ENCODE data around the gene CLEC1A.
"Not testable (repeated sequence)": the region's sequence is repeated elsewhere in the genome, so short reads cannot be mapped to it uniquely, and the experiment has no call there.

CLEC1A gene

GRCh38 chr12:10031321-10031720 lies 67.5 kb downstream of the CLEC1A start:
- Mint-ChIP-seq H3K27ac (no peak overlapping the region), H3K27me3 (no peaks in the 10 kb centered on the region), H3K36me3 (no peaks in the 10 kb centered on the region), H3K4me3 (no peak overlapping the region), H3K4me1 (no peaks in the 10 kb centered on the region), H3K9me3 (no peaks in the 10 kb centered on the region)

- no peaks in the 10 kb centered on the region for H3K27me3 Mint-ChIP-seq
- no peak within 1 kb of the TSS for H3K4me3 Mint-ChIP-seq
- peak within 1 kb of the TSS; percentile 15 for H3K27ac Mint-ChIP-seq
Observed at GRCh38 chr12:10030446-10030845, 68.3 kb downstream of the CLEC1A start, which contains the start of gene CLEC9A. TSS of gene CLEC9A (plus strand) at chr12:10030682. CDS start at chr12:10052688, 22,006 bp downstream.

GRCh38 chr12:10027721-10028120 lies 71.1 kb downstream of the CLEC1A start:
- H3K9me3 Mint-ChIP-seq, result no peaks in the 10 kb centered on the region
- no peak overlapping the region for H3K27ac Mint-ChIP-seq
- no peaks in the 10 kb centered on the region for H3K27me3 Mint-ChIP-seq
- no peaks in the 10 kb centered on the region for H3K4me1 Mint-ChIP-seq
- H3K4me3 Mint-ChIP-seq, result no peak overlapping the region
- no peaks in the 10 kb centered on the region for H3K36me3 Mint-ChIP-seq

More at GRCh38 chr12:10030446-10030845, 68.3 kb downstream of the CLEC1A start, which contains the start of gene CLEC9A:
- no peaks in the 10 kb centered on the region for H3K36me3 Mint-ChIP-seq
- no peaks in the 10 kb centered on the region for H3K4me1 Mint-ChIP-seq
- no peaks in the 10 kb centered on the region for H3K9me3 Mint-ChIP-seq

GRCh38 chr12:10027311-10027710 lies 71.5 kb downstream of the CLEC1A start:
- H3K27ac Mint-ChIP-seq, result no peak overlapping the region
- no peaks in the 10 kb centered on the region for H3K9me3 Mint-ChIP-seq
- no peaks in the 10 kb centered on the region for H3K27me3 Mint-ChIP-seq
- no peaks in the 10 kb centered on the region for H3K36me3 Mint-ChIP-seq
- no peaks in the 10 kb centered on the region for H3K4me1 Mint-ChIP-seq
- H3K4me3 Mint-ChIP-seq, result no peak overlapping the region

- not testable (repeated sequence) for H3K27ac Mint-ChIP-seq, H3K4me3 Mint-ChIP-seq, H3K27me3 Mint-ChIP-seq, H3K36me3 Mint-ChIP-seq, H3K4me1 Mint-ChIP-seq, H3K9me3 Mint-ChIP-seq
Observed at GRCh38 chr12:10026666-10027065, 72.1 kb downstream of the CLEC1A start.

- Mint-ChIP-seq H3K36me3 (no peaks in the 10 kb centered on the region), H3K4me3 (no peak overlapping the region), H3K4me1 (no peaks in the 10 kb centered on the region), H3K9me3 (no peaks in the 10 kb centered on the region), H3K27me3 (no peaks in the 10 kb centered on the region), H3K27ac (no peak overlapping the region)
Observed at GRCh38 chr12:10025236-10025635, 73.5 kb downstream of the CLEC1A start.

- Mint-ChIP-seq H3K27ac (no peak overlapping the region), H3K4me3 (no peak overlapping the region), H3K27me3 (no peaks in the 10 kb centered on the region), H3K4me1 (no peaks in the 10 kb centered on the region), H3K36me3 (no peaks in the 10 kb centered on the region), H3K9me3 (no peaks in the 10 kb centered on the region)
Observed at GRCh38 chr12:10021342-10021741, 77.4 kb downstream of the CLEC1A start.
